Left renal pelvis (tissue), 4 donors: ENCODE measurements around the gene ADAM23. TPM values are rescaled to one million over a fixed set of nuclear protein-coding genes. Genes with fewer than 3 reads are reported as not detected.
A peak's percentile ranks its signal among the peaks of the same experiment; 100 is the strongest.

Experiments
- DNase-seq, 4 donors: peaks; one replicate each; pipeline ENCODE4 v3.0.0-alpha.2; 2013; ENCODE audit warnings: low read depth in 4 of 4, low spot score in 3 of 4
- polyA plus RNA-seq, 4 donors: library from polyadenylated mRNA; unstranded; fragments of 120-200 nt; gene quantifications; one replicate each; pipeline ENCODE4 v1.2.1, GENCODE V29; 2013; ENCODE audit not compliant: insufficient read length in 4 of 4

Gene ADAM23
- polyA plus RNA-seq, 4 donors = 3.3 to 8.5 (median 6.1) TPM

DNA sequence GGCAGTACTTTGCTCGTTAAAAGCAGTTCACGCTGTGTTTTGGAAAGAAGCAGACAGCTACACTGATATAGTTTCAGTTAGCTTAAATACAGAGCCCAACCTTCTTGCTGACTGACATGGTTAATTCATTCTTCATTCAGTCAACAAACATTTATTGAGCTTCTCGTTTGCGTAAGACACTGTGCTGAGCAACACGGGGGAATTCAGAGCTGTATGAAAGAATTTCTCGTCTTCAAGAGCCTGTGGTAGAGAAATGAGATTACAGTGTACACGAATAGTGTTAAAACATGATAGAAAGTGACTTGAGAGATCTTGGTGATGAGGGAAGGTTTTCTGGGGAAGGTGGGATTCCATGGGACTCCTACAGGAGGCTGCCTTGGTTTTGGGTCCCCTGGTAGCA is 44.7 kb downstream of the ADAM23 start:
- no peak for DNase-seq

- DNase-seq = no peak
Observed at GRCh38 chr2:206488623-206489022, 45.3 kb downstream of the ADAM23 start.

DNA sequence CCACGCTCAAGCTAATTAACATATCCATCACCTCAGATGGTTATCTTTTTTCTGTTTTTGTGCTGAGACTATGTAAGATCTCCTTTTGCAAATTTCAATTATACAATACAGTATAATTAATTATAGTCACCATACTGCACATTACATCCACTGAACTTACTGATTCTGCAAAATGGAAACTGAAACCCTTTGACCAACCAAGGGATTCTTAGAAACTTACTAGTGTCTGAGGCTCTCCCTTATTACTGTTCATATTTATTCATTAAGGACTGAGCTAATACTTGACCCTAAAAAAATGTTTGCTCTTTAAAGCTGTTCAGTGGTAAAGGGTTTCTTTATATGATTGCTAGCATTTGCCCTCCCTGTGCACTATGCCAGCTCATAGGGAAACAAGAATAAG is 50.7 kb downstream of the ADAM23 start:
- DNase-seq = no peak

- DNase-seq = no peak
Observed at GRCh38 chr2:206502729-206503128, 59.4 kb downstream of the ADAM23 start.

DNA sequence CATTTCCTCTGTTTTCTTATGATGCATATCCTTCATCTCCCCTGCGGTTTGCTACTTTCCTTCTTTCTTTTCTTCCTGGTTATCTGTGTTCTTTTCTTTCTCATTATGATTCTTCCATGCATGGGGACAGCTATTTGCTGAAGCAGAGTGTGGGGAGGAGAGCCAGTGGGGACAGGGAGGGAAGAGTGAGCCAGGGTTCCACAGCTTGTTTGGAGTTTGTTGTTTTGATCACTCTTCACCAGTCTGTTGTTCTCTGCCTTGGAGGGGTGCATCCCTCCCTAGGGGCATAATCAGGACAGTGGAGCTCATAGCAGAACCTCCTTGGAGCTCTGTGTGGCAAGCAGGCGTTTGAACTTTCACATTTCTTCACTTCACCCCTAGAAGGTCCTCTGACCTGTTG is 68.0 kb downstream of the ADAM23 start:
- no peak for DNase-seq

GRCh38 chr2:206512999-206513398 is 69.7 kb downstream of the ADAM23 start:
- DNase-seq = no peak

DNA sequence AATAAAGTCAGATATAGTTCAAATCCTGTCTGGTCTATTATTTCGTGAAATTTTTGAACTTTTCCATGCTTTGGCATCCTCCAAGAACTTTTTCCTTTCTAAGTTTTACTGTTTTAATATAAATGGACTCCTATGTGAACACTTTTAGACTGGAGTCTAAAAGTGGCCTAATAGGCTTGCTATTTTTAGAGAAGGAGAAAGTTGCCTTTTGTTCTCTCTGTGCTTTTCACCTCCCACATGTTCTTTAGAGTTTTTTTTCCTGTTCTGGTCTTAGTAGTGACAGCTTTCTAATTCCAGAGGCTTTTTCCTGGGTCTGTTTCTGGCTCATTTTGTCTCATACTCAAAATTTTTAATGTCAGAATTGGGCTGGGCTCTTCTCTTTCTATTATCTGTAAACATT is 72.2 kb downstream of the ADAM23 start:
- DNase-seq = no peak

GRCh38 chr2:206518997-206519396 is 75.7 kb downstream of the ADAM23 start:
- no peak for DNase-seq

GRCh38 chr2:206520450-206520849 is 77.1 kb downstream of the ADAM23 start:
- DNase-seq = no peak

GRCh38 chr2:206521115-206521514 is 77.8 kb downstream of the ADAM23 start:
- no peak for DNase-seq

- no peak for DNase-seq
Observed at GRCh38 chr2:206521612-206522011, 78.3 kb downstream of the ADAM23 start.

GRCh38 chr2:206526416-206526815 is 83.1 kb downstream of the ADAM23 start:
- no peak for DNase-seq

GRCh38 chr2:206527153-206527552 is 83.8 kb downstream of the ADAM23 start:
- DNase-seq = no peak

GRCh38 chr2:206530727-206531126 is 87.4 kb downstream of the ADAM23 start:
- DNase-seq = no peak

GRCh38 chr2:206531996-206532543 is 88.7 kb downstream of the ADAM23 start:
- no peak for DNase-seq

DNA sequence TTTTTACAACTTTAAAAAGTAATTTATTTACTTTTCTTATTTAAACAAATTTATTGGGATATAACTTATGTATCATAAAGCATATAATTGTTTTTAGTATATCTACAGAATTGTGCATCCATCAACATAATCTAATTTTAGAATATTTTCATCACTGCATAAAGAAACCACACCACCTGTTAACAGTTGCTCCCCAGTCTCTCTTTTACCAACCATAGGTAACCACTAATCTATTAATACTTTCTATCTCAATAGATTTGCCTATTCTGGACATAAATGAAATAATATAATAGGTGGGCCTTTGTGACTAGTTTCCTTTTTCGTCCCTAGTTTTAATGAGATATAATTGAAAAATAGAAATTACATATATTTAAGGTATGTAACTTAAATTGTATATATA is 90.6 kb downstream of the ADAM23 start:
- DNase-seq = no peak

DNA sequence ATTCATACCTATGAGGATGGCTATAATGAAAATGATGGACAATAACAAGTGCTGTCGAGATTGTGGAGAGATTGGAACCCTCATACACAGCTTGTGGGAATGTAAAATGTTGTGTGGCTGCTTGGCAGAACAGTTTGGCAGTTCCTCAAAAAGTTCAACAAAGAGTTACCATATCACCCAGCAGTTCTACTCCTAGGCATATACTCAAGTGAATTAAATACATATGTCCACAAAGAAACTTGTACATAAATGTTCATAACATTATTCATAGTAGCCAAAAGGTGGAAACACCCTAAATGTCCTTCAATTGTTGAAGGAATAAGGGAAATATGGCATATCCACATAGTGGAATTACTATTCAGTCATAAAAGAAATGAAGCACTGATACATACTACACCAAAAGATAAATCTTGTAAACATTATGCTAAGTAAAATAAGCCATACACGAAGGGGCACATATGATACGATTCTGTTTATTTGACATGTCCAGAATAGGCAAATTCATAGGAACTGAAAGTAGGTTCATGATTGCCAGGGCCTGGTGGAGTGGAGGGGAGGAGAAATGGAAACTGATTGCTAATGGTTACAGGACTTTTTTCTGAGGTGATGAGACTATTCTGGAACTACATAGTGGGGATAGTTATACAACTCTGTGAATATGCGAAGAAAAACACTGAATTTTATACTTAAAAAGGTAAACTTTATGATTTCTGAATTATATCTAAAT is 92.1 kb downstream of the ADAM23 start:
- DNase-seq = no peak

DNA sequence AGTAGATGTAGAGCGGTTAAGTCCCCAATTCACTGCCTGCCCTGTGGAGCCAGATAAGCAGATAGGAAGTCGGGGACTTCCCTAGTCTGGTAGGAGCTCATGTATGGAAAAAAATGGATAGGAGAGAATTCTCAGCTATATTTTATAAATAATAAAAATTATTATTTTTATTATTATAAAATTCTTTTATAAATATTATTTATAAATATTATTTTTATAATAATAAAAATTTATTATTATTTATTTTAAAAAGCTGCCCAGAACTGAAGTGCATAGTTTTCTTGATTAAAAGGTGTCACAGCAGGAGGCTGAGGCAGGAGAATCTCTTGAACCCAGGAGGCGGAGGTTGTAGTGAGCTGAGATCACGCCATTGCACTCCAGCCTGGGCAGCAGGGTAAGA is 97.4 kb downstream of the ADAM23 start:
- DNase-seq = no peak

DNA sequence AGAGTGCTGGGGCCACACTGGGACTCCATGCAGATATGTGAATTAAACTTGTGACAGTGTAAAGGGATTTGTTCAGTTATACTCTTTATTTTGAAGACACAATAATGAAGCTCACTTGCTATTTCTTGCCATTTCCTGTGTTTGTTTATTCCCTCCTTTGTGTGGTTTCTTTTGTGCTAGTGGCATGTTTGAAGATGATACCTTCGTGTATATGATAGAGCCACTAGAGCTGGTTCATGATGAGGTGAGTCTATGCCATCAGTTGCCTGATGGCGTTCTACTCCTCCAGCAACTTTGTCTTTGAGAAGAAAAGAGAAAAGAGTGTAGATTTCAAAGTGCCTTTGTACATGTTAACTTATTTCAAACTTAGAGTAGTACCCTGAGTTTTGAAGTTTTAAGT is 99.7 kb downstream of the ADAM23 start:
- DNase-seq = no peak

- no peak for DNase-seq
Observed at GRCh38 chr2:206548383-206548782, 105.1 kb downstream of the ADAM23 start.

- DNase-seq = no peak
Observed at GRCh38 chr2:206555721-206556120, 112.4 kb downstream of the ADAM23 start.

DNA sequence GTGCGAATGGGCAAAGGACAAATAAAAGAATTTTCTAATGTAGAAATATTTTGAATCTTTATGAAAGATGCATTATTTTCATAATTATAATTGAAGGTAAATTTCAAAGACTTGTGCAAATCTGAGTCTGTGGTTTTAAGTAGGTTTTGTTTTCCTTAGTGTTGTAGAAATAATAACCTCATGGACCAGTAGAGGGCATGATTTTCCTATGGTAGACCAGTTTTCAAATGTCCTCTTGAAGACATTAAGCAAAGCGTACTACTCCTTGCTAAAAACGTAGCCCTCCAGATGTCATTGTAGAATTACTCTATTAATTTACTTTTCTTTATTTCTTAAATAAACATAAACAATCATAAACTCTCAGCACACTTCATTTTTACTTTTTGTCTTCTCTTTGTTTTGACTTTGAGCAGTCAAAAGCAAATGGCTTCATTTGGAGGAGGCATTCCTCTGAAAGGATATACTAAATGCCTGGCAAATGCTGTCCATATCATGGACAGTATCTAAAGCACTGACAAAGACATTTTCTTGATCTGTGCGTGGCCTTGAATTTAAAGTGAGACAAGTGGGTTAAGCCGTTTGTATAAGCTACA is 113.1 kb downstream of the ADAM23 start:
- peak in 1 of 4 donors; percentile 8 for DNase-seq
